Pancreas (tissue), 10 donors: ENCODE data around the gene DNM1. TPM values are rescaled to one million over a fixed set of nuclear protein-coding genes. Genes with fewer than 3 reads are reported as not detected.

Source experiments
- ATAC-seq, 4 donors: fragments of 200-7000 bp; cut with Tn5 transposase; one replicate each; pipeline versions ENCODE4 v1.8.0 to v1.9.1; 2020; ENCODE audit warnings: mild to moderate bottlenecking in 4 of 4, moderate library complexity in 4 of 4
- DNase-seq, 6 donors: peaks; one replicate each; pipeline ENCODE4 v3.0.0-alpha.2; 2020
- FAIRE-seq: peaks from 2 replicates; lab custom pipeline; 2012; peaks lifted over from hg19 to GRCh38; lab: Jason Lieb, UNC
- H3K27ac ChIP-seq, 4 donors: fragments of 200-600 bp; sonication (generic); 1 replicate in 3 of 4; 2 replicates in 1 of 4; pipeline versions ENCODE4 v1.5.0 to v1.8.0; 2020
- H3K27me3 ChIP-seq, 4 donors: fragments of 200-600 bp; one replicate each; pipeline ENCODE4 v1.8.0; 2021
- H3K36me3 ChIP-seq, 3 donors: fragments of 200-600 bp; sonication (generic) in 1 of 3; one replicate each; pipeline versions ENCODE4 v1.5.0 to v1.8.0; 2020 to 2021
- H3K4me1 ChIP-seq, 3 donors: fragments of 200-600 bp; one replicate each; pipeline ENCODE4 v1.8.0; 2021
- H3K4me3 ChIP-seq, 4 donors: fragments of 200-600 bp; sonication (generic) in 2 of 4; one replicate each; pipeline versions ENCODE4 v1.5.0 to v1.8.0; 2020 to 2021
- H3K9me3 ChIP-seq, 4 donors: fragments of 200-600 bp; one replicate each; pipeline ENCODE4 v1.8.0; 2021
- CTCF ChIP-seq, 4 donors: fragments of 200-600 bp; sonication (generic) in 3 of 4; IDR thresholded peaks; one replicate each; pipeline versions ENCODE4 v1.5.0 to v1.8.0; 2021; ENCODE audit warnings: antibody characterized with exemption in 4 of 4
- WGBS, 2 donors: extraction: QIAGEN DNeasy Blood & Tissue Kit; methylation state at CpG; one replicate each; pipeline ENCODE4 v1.1.7; 2013; 5-methylcytosine and 5-hydroxymethylcytosine counted together
- intact Hi-C, 3 donors: fragments of 100-400 bp; cut with DNase I; formaldehyde crosslinking; loops; one replicate each; pipeline versions ENCODE4 v1.11.1 to v1.14.2; 2022
- polyA plus RNA-seq, 2 donors: library from polyadenylated mRNA; stranded (reverse); fragments of 200-250 nt; gene quantifications; one replicate each; pipeline ENCODE4 v1.2.3, GENCODE V29; 2013
- total RNA-seq, 6 donors: library from RNA; stranded (reverse); fragmentation: NEBNext Ultra II Directional in 4 of 6; extraction: Animal tissue kit (Norgen Biotek cat#: 25700) in 4 of 6; gene quantifications; one replicate each; pipeline versions ENCODE4 v1.2.1 to v1.2.4, GENCODE V29; 2021 to 2023
- donor health status: healthy with polysubstance abuse.
- donor health status: DM: no; HTN: no; CAD: no; lungs with moderate emphysema.
- donor health status: DM: no; HTN: no; CAD: no.
- donor health status: control.
- donor health status: control.
- donor health status: Bipolar disorder and iron deficiency.
- donor health status: DM: yes; HTN: yes; CAD: no.
- donor health status: DM: no; HTN: no; CAD: no.
- donor health status: DM: no; HTN: no; CAD: no.
- donor health status: DM: yes; HTN: yes; CAD: no.

Gene DNM1
- total and polyA plus RNA-seq, 8 donors = 5.8 to 23.1 (median 12.3) TPM

GRCh38 chr9:128203707-128204551 lies 750 bp downstream of the DNM1 start:
- Histone ChIP-seq H3K9me3 (no peaks in the 10 kb centered on the region), H3K4me3 (peak overlapping the region; percentile 52 to 86 (median 66)), H3K4me1 (peaks cover 0 to 6% (median 0%) of the 10 kb centered on the region in 3 donors), H3K27ac (peak overlapping the region in 1 of 4 donors; percentile 8), H3K36me3 (no peaks in the 10 kb centered on the region), H3K27me3 (no peaks in the 10 kb centered on the region)
- FAIRE-seq (no peak), DNase-seq (peak in 3 of 6 donors; percentile 37 to 76 (median 53)), ATAC-seq (peak; percentile 49 to 71 (median 68))
- TF ChIP-seq CTCF (IDR thresholded peaks at IDR 0.05) = no peak
- intact Hi-C loops = no loop called here
- 5% methylated on average over 27 to 67 of the region's 67 CpGs for WGBS, 2 donors

- ATAC-seq (no peak), DNase-seq (peak in 1 of 6 donors; percentile 14)
- TF ChIP-seq CTCF (IDR thresholded peaks at IDR 0.05) = no peak
These were observed 1.7 kb downstream of the DNM1 start for GRCh38 chr9:128204858-128205257.

GRCh38 chr9:128205296-128205944 lies 2.2 kb downstream of the DNM1 start:
- ATAC-seq = no peak
- Histone ChIP-seq H3K27me3 (no peaks in the 10 kb centered on the region), H3K4me3 (no peak overlapping the region), H3K4me1 (peaks cover 0 to 6% (median 0%) of the 10 kb centered on the region in 3 donors), H3K27ac (no peak overlapping the region), H3K9me3 (no peaks in the 10 kb centered on the region), H3K36me3 (no peaks in the 10 kb centered on the region)
- WGBS, 2 donors = 74 to 79% methylated on average over 16 of the region's 16 CpGs
- intact Hi-C loops = no loop called here
- TF ChIP-seq CTCF (IDR thresholded peaks at IDR 0.05) = no peak
- DNase-seq = peak in 1 of 6 donors; percentile 23
- no peak for FAIRE-seq

More at GRCh38 chr9:128204858-128205257, 1.7 kb downstream of the DNM1 start:
- FAIRE-seq = no peak
- 79 to 81% methylated on average over 7 of the region's 7 CpGs for WGBS, 2 donors
- Histone ChIP-seq H3K27ac (no peak overlapping the region), H3K9me3 (no peaks in the 10 kb centered on the region), H3K36me3 (no peaks in the 10 kb centered on the region), H3K4me3 (no peak overlapping the region), H3K27me3 (no peaks in the 10 kb centered on the region), H3K4me1 (peaks cover 0 to 6% (median 0%) of the 10 kb centered on the region in 3 donors)
- intact Hi-C loops = no loop called here

GRCh38 chr9:128206484-128206883 lies 3.3 kb downstream of the DNM1 start:
- H3K36me3 ChIP-seq = no peaks in the 10 kb centered on the region
- WGBS, 2 donors = 82 to 95% methylated on average over 3 of the region's 3 CpGs
- H3K27me3 ChIP-seq = no peaks in the 10 kb centered on the region
- DNase-seq (peak in 1 of 6 donors; percentile 10), FAIRE-seq (no peak), ATAC-seq (no peak)
- no peak for TF ChIP-seq CTCF (IDR thresholded peaks at IDR 0.05)
- no peaks in the 10 kb centered on the region for H3K9me3 ChIP-seq
- H3K4me3 ChIP-seq = no peak overlapping the region
- no peak overlapping the region for H3K27ac ChIP-seq
- intact Hi-C loops = no loop called here
- peaks cover 0 to 15% (median 0%) of the 10 kb centered on the region in 3 donors for H3K4me1 ChIP-seq
